Loucy (cell line): ENCODE data around the gene CACNA2D3.

ENCODE experiments used
- EZH2phosphoT487 ChIP-seq: fragments of 200-600 bp; IDR thresholded peaks from 2 replicates; pipeline ENCODE4 v1.6.1; 2018; ENCODE audit warnings: antibody characterized with exemption, mild to moderate bottlenecking, moderate library complexity, borderline replicate concordance
- TF ChIP-seq, protein P1 (sequence below): fragments of 200-600 bp; sonication (generic); conservative IDR thresholded peaks from 2 replicates; pipeline ENCODE4 v1.5.1; 2014; ENCODE audit warnings: mild to moderate bottlenecking, antibody characterized with exemption, low read length

DNA sequence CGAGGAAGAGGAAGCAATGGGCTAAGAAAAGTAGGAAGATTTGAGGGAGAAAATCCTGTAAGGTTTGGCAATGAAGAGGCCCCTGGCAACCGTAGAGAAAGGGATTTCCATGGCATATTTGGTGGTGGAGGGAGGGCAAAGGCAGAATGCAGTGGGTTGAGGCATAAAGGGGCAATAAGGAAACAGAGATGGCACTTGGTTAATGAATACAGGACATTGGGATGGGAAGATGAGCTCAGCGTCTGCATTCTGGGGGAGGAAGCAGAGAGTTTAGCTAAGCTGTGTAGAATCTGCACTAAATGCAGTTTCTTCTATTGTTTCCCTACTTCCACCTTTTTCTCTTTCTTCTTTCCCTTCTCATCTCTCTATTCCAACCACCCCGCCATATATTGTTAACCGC, 721.9 kb downstream of the CACNA2D3 start:
- TF ChIP-seq, protein P1, sequence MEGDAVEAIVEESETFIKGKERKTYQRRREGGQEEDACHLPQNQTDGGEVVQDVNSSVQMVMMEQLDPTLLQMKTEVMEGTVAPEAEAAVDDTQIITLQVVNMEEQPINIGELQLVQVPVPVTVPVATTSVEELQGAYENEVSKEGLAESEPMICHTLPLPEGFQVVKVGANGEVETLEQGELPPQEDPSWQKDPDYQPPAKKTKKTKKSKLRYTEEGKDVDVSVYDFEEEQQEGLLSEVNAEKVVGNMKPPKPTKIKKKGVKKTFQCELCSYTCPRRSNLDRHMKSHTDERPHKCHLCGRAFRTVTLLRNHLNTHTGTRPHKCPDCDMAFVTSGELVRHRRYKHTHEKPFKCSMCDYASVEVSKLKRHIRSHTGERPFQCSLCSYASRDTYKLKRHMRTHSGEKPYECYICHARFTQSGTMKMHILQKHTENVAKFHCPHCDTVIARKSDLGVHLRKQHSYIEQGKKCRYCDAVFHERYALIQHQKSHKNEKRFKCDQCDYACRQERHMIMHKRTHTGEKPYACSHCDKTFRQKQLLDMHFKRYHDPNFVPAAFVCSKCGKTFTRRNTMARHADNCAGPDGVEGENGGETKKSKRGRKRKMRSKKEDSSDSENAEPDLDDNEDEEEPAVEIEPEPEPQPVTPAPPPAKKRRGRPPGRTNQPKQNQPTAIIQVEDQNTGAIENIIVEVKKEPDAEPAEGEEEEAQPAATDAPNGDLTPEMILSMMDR = no peak
- no peak for TF ChIP-seq EZH2phosphoT487
